GM12891 (cell line): ENCODE results near the gene ZNF365.
"Not testable (repeated sequence)": the region's sequence is repeated elsewhere in the genome, so short reads cannot be mapped to it uniquely, and the experiment has no call there.

Source experiments
- DNase-seq: peaks from one replicate; pipeline ENCODE4 v3.0.0; 2011; ENCODE audit warnings: low spot score; ENCODE audit not compliant: insufficient read length
- FAIRE-seq: peaks from 2 replicates; lab custom pipeline; 2011; peaks lifted over from hg19 to GRCh38; lab: Jason Lieb, UNC
- PAX5 ChIP-seq: IDR thresholded peaks from 2 replicates; pipeline ENCODE4 v1.6.1; 2011; ENCODE audit warnings: low read length, moderate library complexity, mild to moderate bottlenecking; ENCODE audit not compliant: insufficient read depth, severe bottlenecking
- POLR2A ChIP-seq: IDR thresholded peaks from 2 replicates; pipeline ENCODE4 v1.6.1; 2011; ENCODE audit warnings: low read depth, low read length, control low read depth
- POLR2AphosphoS5 ChIP-seq: IDR thresholded peaks from 2 replicates; pipeline ENCODE4 v1.6.1; 2011; ENCODE audit warnings: low read depth, low read length, control low read depth
- POU2F2 ChIP-seq: IDR thresholded peaks from 2 replicates; pipeline ENCODE4 v1.6.1; 2011; ENCODE audit warnings: low read depth, mild to moderate bottlenecking, control low read depth, low read length, moderate library complexity
- SPI1 ChIP-seq: IDR thresholded peaks from 2 replicates; pipeline ENCODE4 v1.6.1; 2011; ENCODE audit warnings: low read depth, low read length, control low read depth
- TAF1 ChIP-seq: IDR thresholded peaks from 2 replicates; pipeline ENCODE4 v1.6.1; 2011; ENCODE audit warnings: low read depth, low read length, control low read depth

ZNF365 gene

GRCh38 chr10:62386356-62387320 lies 12.5 kb downstream of the ZNF365 start:
- no peak for FAIRE-seq
- DNase-seq: no peak
- no peak for TF ChIP-seq SPI1
- TF ChIP-seq POLR2A: no peak
- TF ChIP-seq TAF1: no peak
- no peak for TF ChIP-seq PAX5
- TF ChIP-seq POLR2AphosphoS5: no peak
- TF ChIP-seq POU2F2: no peak

GRCh38 chr10:62388328-62388727 lies 14.2 kb downstream of the ZNF365 start:
- TF ChIP-seq SPI1 (no peak), PAX5 (no peak), POLR2A (no peak), TAF1 (no peak), POU2F2 (no peak), POLR2AphosphoS5 (no peak)
- no peak for DNase-seq
- no peak for FAIRE-seq

GRCh38 chr10:62390497-62391176 lies 16.5 kb downstream of the ZNF365 start:
- FAIRE-seq (no peak), DNase-seq (no peak)
- no peak for TF ChIP-seq PAX5

- DNase-seq: no peak
- TF ChIP-seq POU2F2 (no peak), POLR2A (no peak), TAF1 (no peak), PAX5 (no peak), SPI1 (no peak), POLR2AphosphoS5 (no peak)
- no peak for FAIRE-seq
Observed at GRCh38 chr10:62393237-62393636, 19.1 kb downstream of the ZNF365 start.

GRCh38 chr10:62394556-62395018 lies 20.4 kb downstream of the ZNF365 start:
- FAIRE-seq: no peak
- DNase-seq: no peak
- no peak for TF ChIP-seq SPI1
- TF ChIP-seq POU2F2: no peak
- TF ChIP-seq POLR2AphosphoS5: no peak

- FAIRE-seq (no peak), DNase-seq (no peak)
- TF ChIP-seq POU2F2: no peak
- TF ChIP-seq TAF1: no peak
- no peak for TF ChIP-seq POLR2AphosphoS5
Observed at GRCh38 chr10:62395892-62396291, 21.7 kb downstream of the ZNF365 start.

GRCh38 chr10:62396864-62397263 lies 22.7 kb downstream of the ZNF365 start:
- TF ChIP-seq PAX5: no peak
- no peak for TF ChIP-seq POU2F2
- TF ChIP-seq SPI1: no peak
- no peak for TF ChIP-seq POLR2A
- TF ChIP-seq POLR2AphosphoS5: no peak
- TF ChIP-seq TAF1: no peak
- FAIRE-seq (no peak), DNase-seq (no peak)

- no peak for FAIRE-seq
- TF ChIP-seq POU2F2 (no peak), SPI1 (no peak), POLR2A (no peak), POLR2AphosphoS5 (no peak), TAF1 (no peak), PAX5 (no peak)
- no peak for DNase-seq
Observed at GRCh38 chr10:62399211-62399610, 25.0 kb downstream of the ZNF365 start.

- no peak for FAIRE-seq
- no peak for TF ChIP-seq PAX5
- no peak for DNase-seq
Observed at GRCh38 chr10:62402508-62402907, 28.3 kb downstream of the ZNF365 start.

GRCh38 chr10:62410528-62410927 lies 36.4 kb downstream of the ZNF365 start:
- not testable (repeated sequence) for DNase-seq, FAIRE-seq

- FAIRE-seq, DNase-seq: not testable (repeated sequence)
Observed at GRCh38 chr10:62410934-62411333, 36.8 kb downstream of the ZNF365 start.
